22Rv1 (cell line): ENCODE measurements around the gene SMYD3.
"Not testable (repeated sequence)": the region's sequence is repeated elsewhere in the genome, so short reads cannot be mapped to it uniquely, and the experiment has no call there.

Experiments
- H3K27ac ChIP-seq: fragments of 450-650 bp; 2 replicates; pipeline ENCODE4 v1.5.1; 2017
- ZFX ChIP-seq: fragments of 450-650 bp; IDR thresholded peaks from 2 replicates; pipeline ENCODE4 v1.6.1; 2017; ENCODE audit warnings: antibody characterized with exemption, borderline replicate concordance
- TF ChIP-seq, protein P1 (sequence below): fragments of 450-650 bp; IDR thresholded peaks from 2 replicates; pipeline ENCODE4 v1.5.1; 2017; ENCODE audit warnings: mild to moderate bottlenecking

SMYD3 gene

DNA sequence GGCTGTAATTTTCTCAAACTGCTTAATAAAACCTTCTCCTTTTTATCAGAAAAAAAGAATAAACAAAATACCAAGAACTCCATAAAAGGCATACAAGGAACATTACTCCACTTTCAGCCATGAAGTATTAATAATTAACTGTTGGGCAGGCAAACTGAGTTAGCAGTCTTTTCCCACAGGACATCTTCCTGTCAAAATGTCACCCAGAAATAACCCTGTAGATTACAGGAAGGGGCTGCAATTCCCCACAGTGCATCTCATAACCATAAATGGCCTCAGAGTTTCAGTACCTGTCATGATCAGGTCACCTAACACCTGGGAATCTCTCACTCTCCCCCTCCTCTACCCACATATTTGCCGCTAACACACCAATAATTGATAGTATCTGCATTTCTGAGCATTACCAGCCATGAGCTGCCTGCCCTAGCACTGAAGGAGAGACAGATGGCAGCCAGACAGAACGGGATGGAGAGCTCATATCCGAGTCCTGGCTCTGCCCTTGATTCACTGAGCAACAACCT, 475.0 kb downstream of the SMYD3 start:
- TF ChIP-seq ZFX: no peak
- TF ChIP-seq, protein P1, sequence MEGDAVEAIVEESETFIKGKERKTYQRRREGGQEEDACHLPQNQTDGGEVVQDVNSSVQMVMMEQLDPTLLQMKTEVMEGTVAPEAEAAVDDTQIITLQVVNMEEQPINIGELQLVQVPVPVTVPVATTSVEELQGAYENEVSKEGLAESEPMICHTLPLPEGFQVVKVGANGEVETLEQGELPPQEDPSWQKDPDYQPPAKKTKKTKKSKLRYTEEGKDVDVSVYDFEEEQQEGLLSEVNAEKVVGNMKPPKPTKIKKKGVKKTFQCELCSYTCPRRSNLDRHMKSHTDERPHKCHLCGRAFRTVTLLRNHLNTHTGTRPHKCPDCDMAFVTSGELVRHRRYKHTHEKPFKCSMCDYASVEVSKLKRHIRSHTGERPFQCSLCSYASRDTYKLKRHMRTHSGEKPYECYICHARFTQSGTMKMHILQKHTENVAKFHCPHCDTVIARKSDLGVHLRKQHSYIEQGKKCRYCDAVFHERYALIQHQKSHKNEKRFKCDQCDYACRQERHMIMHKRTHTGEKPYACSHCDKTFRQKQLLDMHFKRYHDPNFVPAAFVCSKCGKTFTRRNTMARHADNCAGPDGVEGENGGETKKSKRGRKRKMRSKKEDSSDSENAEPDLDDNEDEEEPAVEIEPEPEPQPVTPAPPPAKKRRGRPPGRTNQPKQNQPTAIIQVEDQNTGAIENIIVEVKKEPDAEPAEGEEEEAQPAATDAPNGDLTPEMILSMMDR: no peak
- no peak overlapping the region for H3K27ac ChIP-seq

- TF ChIP-seq ZFX: no peak
- TF ChIP-seq, protein P1: no peak
- H3K27ac ChIP-seq: no peak overlapping the region
Observed at GRCh38 chr1:246029616-246030015, 477.5 kb downstream of the SMYD3 start.

DNA sequence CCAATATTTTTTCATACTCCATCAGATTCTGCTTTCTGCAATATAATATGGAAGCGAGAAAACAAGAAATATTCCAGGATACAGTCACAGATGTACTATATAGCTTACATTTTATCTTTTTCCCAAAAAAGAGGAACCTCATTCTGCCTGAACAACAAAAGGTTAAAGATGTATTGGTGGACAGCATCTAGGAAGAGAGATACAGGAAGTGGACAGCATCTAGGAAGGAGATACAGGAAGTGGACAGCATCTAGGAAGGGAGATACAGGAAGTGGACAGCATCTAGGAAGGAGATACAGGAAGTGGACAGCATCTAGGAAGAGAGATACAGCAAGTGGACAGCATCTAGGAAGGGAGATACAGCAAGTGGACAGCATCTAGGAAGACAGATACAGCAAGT, 483.0 kb downstream of the SMYD3 start:
- H3K27ac ChIP-seq: not testable (repeated sequence)

DNA sequence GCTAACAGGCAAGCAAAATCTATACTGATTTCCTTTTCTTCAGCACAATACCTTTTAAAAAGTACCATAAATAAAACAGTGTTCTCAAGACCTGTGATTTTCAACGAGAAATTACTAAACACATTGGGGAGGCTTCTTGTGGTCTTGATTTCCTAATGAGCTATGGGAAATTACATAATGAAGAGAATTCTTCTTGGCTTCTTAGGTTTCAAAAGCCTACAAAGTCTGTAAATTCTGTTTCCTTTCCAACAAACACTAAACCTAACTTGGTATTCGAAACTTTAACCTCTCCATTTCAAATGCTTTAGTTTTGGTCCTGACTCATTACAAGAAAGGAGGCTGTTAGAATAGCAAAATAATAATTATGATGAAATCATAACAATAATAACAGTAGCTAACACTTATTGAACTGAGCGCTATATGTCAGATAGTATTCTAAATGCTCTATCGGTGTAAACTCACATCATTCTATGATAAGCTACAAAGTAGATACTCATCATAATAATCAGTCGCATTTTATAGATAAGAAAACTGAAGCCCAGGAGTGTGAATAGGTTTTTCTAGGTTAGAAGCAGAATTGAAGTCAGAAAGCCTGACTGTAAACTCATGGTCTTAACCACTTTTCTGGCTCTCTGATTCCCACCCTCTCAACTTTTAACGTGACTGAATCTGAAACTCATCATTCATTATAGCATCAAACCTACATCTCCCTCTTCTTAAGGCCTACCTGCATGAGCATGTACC, 486.7 kb downstream of the SMYD3 start:
- no peak overlapping the region for H3K27ac ChIP-seq
- TF ChIP-seq ZFX: no peak
- TF ChIP-seq, protein P1: no peak

GRCh38 chr1:246018146-246018545, 488.9 kb downstream of the SMYD3 start:
- TF ChIP-seq, protein P1: no peak
- TF ChIP-seq ZFX: no peak
- no peak overlapping the region for H3K27ac ChIP-seq

DNA sequence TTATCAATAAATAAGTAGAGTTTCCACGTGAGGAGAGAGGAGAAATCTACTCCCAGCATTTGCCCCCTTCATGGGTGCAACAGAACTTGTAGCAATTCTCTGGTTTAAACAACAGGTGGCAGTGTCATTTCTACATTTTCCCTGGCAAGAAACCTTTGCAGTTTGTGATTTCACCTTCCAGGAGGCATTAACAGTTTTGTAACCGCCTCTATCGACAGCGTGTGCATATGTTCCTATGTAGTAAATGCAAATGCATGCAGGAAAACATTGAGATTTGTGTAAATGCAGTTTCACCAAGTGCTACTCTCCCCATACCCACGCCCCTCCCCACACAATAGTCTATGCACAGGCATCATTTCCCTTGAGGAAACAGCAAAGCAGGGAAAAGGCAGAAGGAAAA, 494.7 kb downstream of the SMYD3 start:
- no peak overlapping the region for H3K27ac ChIP-seq
- no peak for TF ChIP-seq ZFX
- TF ChIP-seq, protein P1: peak; percentile 80

- TF ChIP-seq, protein P1: no peak
- TF ChIP-seq ZFX: no peak
- no peak overlapping the region for H3K27ac ChIP-seq
Observed at GRCh38 chr1:246010386-246010785, 496.7 kb downstream of the SMYD3 start.
